ENCODE measurements around the gene THAP8. TPM values are rescaled to one million over a fixed set of nuclear protein-coding genes. Genes with fewer than 3 reads are reported as not detected.

The THAP8 gene
- polyA plus RNA-seq, 2 of the 4 experiments (the other 2 are of a cell fraction), result 3.1 to 7.5 TPM

DNA sequence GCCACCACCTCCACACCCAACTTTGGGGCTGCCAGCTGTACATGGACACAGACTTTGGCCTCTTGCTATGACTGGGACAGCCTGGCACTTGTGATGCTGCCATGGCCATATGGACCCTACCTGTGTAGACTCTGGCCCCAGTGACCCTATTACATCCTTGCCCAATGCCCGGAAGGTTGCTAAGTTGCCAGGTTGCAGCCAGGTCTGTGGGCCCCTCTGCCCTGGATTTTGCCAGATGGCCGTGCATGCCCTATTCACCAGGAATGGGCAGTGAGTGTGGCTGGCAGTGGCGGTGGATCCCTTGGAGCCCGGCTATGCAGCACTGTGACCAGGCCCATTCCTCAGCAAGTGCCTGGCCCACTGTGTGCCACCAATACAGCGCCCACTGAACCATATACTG, 68.0 kb downstream of the THAP8 start:
- no peak overlapping the region for H3K4me3 ChIP-seq
- no peak overlapping the region for H3K27ac ChIP-seq
- no peak overlapping the region for H3K4me2 ChIP-seq
- DNase-seq (ENCODE audit: low read depth in 1 of 2, low spot score in 1 of 2) (no peak), FAIRE-seq (no peak), ATAC-seq (peak in 1 of 2 experiments; percentile 6; a peak in 1 of 6 replicates)
- TF ChIP-seq TP53 (CRISPR knock-in tag; IDR thresholded peaks at IDR 0.05) (no peak), ZFP36 (IDR thresholded peaks at IDR 0.05; ENCODE audit: borderline replicate concordance, partially characterized antibody) (no peak), PHF8 (IDR thresholded peaks at IDR 0.05; ENCODE audit: borderline replicate concordance, low read depth) (no peak)
- TF ChIP-seq, protein P1, sequence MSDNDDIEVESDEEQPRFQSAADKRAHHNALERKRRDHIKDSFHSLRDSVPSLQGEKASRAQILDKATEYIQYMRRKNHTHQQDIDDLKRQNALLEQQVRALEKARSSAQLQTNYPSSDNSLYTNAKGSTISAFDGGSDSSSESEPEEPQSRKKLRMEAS (IDR thresholded peaks at IDR 0.05), result no peak
- TF ChIP-seq, protein P2, sequence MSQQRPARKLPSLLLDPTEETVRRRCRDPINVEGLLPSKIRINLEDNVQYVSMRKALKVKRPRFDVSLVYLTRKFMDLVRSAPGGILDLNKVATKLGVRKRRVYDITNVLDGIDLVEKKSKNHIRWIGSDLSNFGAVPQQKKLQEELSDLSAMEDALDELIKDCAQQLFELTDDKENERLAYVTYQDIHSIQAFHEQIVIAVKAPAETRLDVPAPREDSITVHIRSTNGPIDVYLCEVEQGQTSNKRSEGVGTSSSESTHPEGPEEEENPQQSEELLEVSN (IDR thresholded peaks at IDR 0.05; ENCODE audit: borderline replicate concordance, low read depth), result no peak
- TF ChIP-seq, protein P3, sequence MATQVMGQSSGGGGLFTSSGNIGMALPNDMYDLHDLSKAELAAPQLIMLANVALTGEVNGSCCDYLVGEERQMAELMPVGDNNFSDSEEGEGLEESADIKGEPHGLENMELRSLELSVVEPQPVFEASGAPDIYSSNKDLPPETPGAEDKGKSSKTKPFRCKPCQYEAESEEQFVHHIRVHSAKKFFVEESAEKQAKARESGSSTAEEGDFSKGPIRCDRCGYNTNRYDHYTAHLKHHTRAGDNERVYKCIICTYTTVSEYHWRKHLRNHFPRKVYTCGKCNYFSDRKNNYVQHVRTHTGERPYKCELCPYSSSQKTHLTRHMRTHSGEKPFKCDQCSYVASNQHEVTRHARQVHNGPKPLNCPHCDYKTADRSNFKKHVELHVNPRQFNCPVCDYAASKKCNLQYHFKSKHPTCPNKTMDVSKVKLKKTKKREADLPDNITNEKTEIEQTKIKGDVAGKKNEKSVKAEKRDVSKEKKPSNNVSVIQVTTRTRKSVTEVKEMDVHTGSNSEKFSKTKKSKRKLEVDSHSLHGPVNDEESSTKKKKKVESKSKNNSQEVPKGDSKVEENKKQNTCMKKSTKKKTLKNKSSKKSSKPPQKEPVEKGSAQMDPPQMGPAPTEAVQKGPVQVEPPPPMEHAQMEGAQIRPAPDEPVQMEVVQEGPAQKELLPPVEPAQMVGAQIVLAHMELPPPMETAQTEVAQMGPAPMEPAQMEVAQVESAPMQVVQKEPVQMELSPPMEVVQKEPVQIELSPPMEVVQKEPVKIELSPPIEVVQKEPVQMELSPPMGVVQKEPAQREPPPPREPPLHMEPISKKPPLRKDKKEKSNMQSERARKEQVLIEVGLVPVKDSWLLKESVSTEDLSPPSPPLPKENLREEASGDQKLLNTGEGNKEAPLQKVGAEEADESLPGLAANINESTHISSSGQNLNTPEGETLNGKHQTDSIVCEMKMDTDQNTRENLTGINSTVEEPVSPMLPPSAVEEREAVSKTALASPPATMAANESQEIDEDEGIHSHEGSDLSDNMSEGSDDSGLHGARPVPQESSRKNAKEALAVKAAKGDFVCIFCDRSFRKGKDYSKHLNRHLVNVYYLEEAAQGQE (IDR thresholded peaks at IDR 0.05), result no peak
- POLR2A ChIA-PET, result no interaction called here
- WGBS (ENCODE audit: missing lambda C conversion rate), result 76% methylated on average over 5 of the region's 5 CpGs
- no peaks in the 10 kb centered on the region for H3K4me1 ChIP-seq
- H3K9me3 ChIP-seq, result peaks cover 12% of the 10 kb centered on the region; the same call in 2 of the 3 replicates
- CTCF ChIA-PET, result interaction anchor here (1.5 to 2.0 kb wide), 5 partner anchors 8 to 75 kb away, joined by 3 to 6 read pairs (median 4); partner anchors contain the start of gene SDHAF1

Other genes starting within 250 kb of the THAP8 start
- gene PRODH2, start 241.4 kb downstream of the THAP8 start, polyA plus RNA-seq (2011; rRNA removed), result 0.86 and 0.92 TPM in 2 replicates
- 0.55 to 1.0 TPM (median 0.73 TPM) in 3 replicates for gene PRODH2, start 241.4 kb downstream of the THAP8 start, polyA plus RNA-seq (2017; fragmentation: RNase III; extraction: RNeasy Plus Mini Kit Qiagen cat#74134 plus additional on column Dnase treatment)
- 0.27 and 0.30 TPM in 2 replicates for gene NPHS1, start 201.8 kb downstream of the THAP8 start, polyA plus RNA-seq (2011; rRNA removed)
- gene NPHS1, start 201.8 kb downstream of the THAP8 start, polyA plus RNA-seq (2017; fragmentation: RNase III; extraction: RNeasy Plus Mini Kit Qiagen cat#74134 plus additional on column Dnase treatment), result 0.16 to 0.27 TPM (median 0.21 TPM) in 3 replicates
- gene KIRREL2, start 197.4 kb downstream of the THAP8 start, polyA plus RNA-seq (2011; rRNA removed), result 0.26 and 0.34 TPM in 2 replicates
- gene KIRREL2, start 197.4 kb downstream of the THAP8 start, polyA plus RNA-seq (2017; fragmentation: RNase III; extraction: RNeasy Plus Mini Kit Qiagen cat#74134 plus additional on column Dnase treatment), result 0.21 to 0.75 TPM (median 0.54 TPM) in 3 replicates
- 55.3 and 60.4 TPM in 2 replicates for gene APLP1, start 185.7 kb downstream of the THAP8 start, polyA plus RNA-seq (2011; rRNA removed)
- gene APLP1, start 185.7 kb downstream of the THAP8 start, polyA plus RNA-seq (2017; fragmentation: RNase III; extraction: RNeasy Plus Mini Kit Qiagen cat#74134 plus additional on column Dnase treatment), result 52.1 to 54.8 TPM (median 54.7 TPM) in 3 replicates
- gene NFKBID, start 153.7 kb downstream of the THAP8 start, polyA plus RNA-seq (2011; rRNA removed), result 4.0 and 4.1 TPM in 2 replicates
- gene NFKBID, start 153.7 kb downstream of the THAP8 start, polyA plus RNA-seq (2017; fragmentation: RNase III; extraction: RNeasy Plus Mini Kit Qiagen cat#74134 plus additional on column Dnase treatment), result 8.5 to 14.8 TPM (median 9.6 TPM) in 3 replicates
- gene HCST, start 151.8 kb downstream of the THAP8 start, polyA plus RNA-seq (2011; rRNA removed), result 0.19 TPM in 1 of 2 replicates, not detected in the other
- 0.49 to 0.69 TPM in 2 of 3 replicates, not detected in the other for gene HCST, start 151.8 kb downstream of the THAP8 start, polyA plus RNA-seq (2017; fragmentation: RNase III; extraction: RNeasy Plus Mini Kit Qiagen cat#74134 plus additional on column Dnase treatment)
- gene TYROBP, start 146.0 kb downstream of the THAP8 start, polyA plus RNA-seq (2011; rRNA removed), result not detected in 2 replicates
- gene TYROBP, start 146.0 kb downstream of the THAP8 start, polyA plus RNA-seq (2017; fragmentation: RNase III; extraction: RNeasy Plus Mini Kit Qiagen cat#74134 plus additional on column Dnase treatment), result 0.21 TPM in 1 of 3 replicates, not detected in the others
- gene LRFN3, start 117.9 kb downstream of the THAP8 start, polyA plus RNA-seq (2011; rRNA removed), result 2.4 and 3.1 TPM in 2 replicates
- 12.8 to 17.1 TPM (median 16.6 TPM) in 3 replicates for gene LRFN3, start 117.9 kb downstream of the THAP8 start, polyA plus RNA-seq (2017; fragmentation: RNase III; extraction: RNeasy Plus Mini Kit Qiagen cat#74134 plus additional on column Dnase treatment)
- 22.8 and 25.3 TPM in 2 replicates for gene SDHAF1, start 59.1 kb downstream of the THAP8 start, polyA plus RNA-seq (2011; rRNA removed)
- 22.6 to 27.1 TPM (median 23.2 TPM) in 3 replicates for gene SDHAF1, start 59.1 kb downstream of the THAP8 start, polyA plus RNA-seq (2017; fragmentation: RNase III; extraction: RNeasy Plus Mini Kit Qiagen cat#74134 plus additional on column Dnase treatment)
- gene SYNE4, start 45.5 kb downstream of the THAP8 start, polyA plus RNA-seq (2011; rRNA removed), result 0.56 and 0.60 TPM in 2 replicates
- 0.37 to 0.49 TPM (median 0.44 TPM) in 3 replicates for gene SYNE4, start 45.5 kb downstream of the THAP8 start, polyA plus RNA-seq (2017; fragmentation: RNase III; extraction: RNeasy Plus Mini Kit Qiagen cat#74134 plus additional on column Dnase treatment)
- gene ALKBH6, start 40.1 kb downstream of the THAP8 start, polyA plus RNA-seq (2011; rRNA removed), result 27.5 and 34.2 TPM in 2 replicates
- 40.4 to 47.1 TPM (median 46.4 TPM) in 3 replicates for gene ALKBH6, start 40.1 kb downstream of the THAP8 start, polyA plus RNA-seq (2017; fragmentation: RNase III; extraction: RNeasy Plus Mini Kit Qiagen cat#74134 plus additional on column Dnase treatment)
- gene CLIP3, start 21.4 kb downstream of the THAP8 start, polyA plus RNA-seq (2011; rRNA removed), result 1.1 and 1.4 TPM in 2 replicates
- gene CLIP3, start 21.4 kb downstream of the THAP8 start, polyA plus RNA-seq (2017; fragmentation: RNase III; extraction: RNeasy Plus Mini Kit Qiagen cat#74134 plus additional on column Dnase treatment), result 1.3 to 1.9 TPM (median 1.5 TPM) in 3 replicates
- 15.5 and 16.0 TPM in 2 replicates for gene WDR62, start 612 bp upstream of the THAP8 start, polyA plus RNA-seq (2011; rRNA removed)
- gene WDR62, start 612 bp upstream of the THAP8 start, polyA plus RNA-seq (2017; fragmentation: RNase III; extraction: RNeasy Plus Mini Kit Qiagen cat#74134 plus additional on column Dnase treatment), result 30.9 to 34.1 TPM (median 32.9 TPM) in 3 replicates
- gene OVOL3, start 56.9 kb upstream of the THAP8 start, polyA plus RNA-seq (2011; rRNA removed), result not detected in 2 replicates
- 0.14 to 0.63 TPM (median 0.31 TPM) in 3 replicates for gene OVOL3, start 56.9 kb upstream of the THAP8 start, polyA plus RNA-seq (2017; fragmentation: RNase III; extraction: RNeasy Plus Mini Kit Qiagen cat#74134 plus additional on column Dnase treatment)
- gene POLR2I, start 60.6 kb upstream of the THAP8 start, polyA plus RNA-seq (2011; rRNA removed), result 107 and 123 TPM in 2 replicates
- gene POLR2I, start 60.6 kb upstream of the THAP8 start, polyA plus RNA-seq (2017; fragmentation: RNase III; extraction: RNeasy Plus Mini Kit Qiagen cat#74134 plus additional on column Dnase treatment), result 264 to 284 TPM (median 277 TPM) in 3 replicates
- 384 and 395 TPM in 2 replicates for gene TBCB, start 61.2 kb upstream of the THAP8 start, polyA plus RNA-seq (2011; rRNA removed)
- gene TBCB, start 61.2 kb upstream of the THAP8 start, polyA plus RNA-seq (2017; fragmentation: RNase III; extraction: RNeasy Plus Mini Kit Qiagen cat#74134 plus additional on column Dnase treatment), result 352 to 400 TPM (median 397 TPM) in 3 replicates
- 1,014 and 1,236 TPM in 2 replicates for gene CAPNS1, start 85.8 kb upstream of the THAP8 start, polyA plus RNA-seq (2011; rRNA removed)
- gene CAPNS1, start 85.8 kb upstream of the THAP8 start, polyA plus RNA-seq (2017; fragmentation: RNase III; extraction: RNeasy Plus Mini Kit Qiagen cat#74134 plus additional on column Dnase treatment), result 1,540 to 1,639 TPM (median 1,551 TPM) in 3 replicates
- gene COX7A1, start 98.2 kb upstream of the THAP8 start, polyA plus RNA-seq (2011; rRNA removed), result not detected in 2 replicates
- gene COX7A1, start 98.2 kb upstream of the THAP8 start, polyA plus RNA-seq (2017; fragmentation: RNase III; extraction: RNeasy Plus Mini Kit Qiagen cat#74134 plus additional on column Dnase treatment), result not detected in 3 replicates
- gene ZNF565, start 160.4 kb upstream of the THAP8 start, polyA plus RNA-seq (2011; rRNA removed), result 5.6 and 6.8 TPM in 2 replicates
- gene ZNF565, start 160.4 kb upstream of the THAP8 start, polyA plus RNA-seq (2017; fragmentation: RNase III; extraction: RNeasy Plus Mini Kit Qiagen cat#74134 plus additional on column Dnase treatment), result 4.1 to 4.7 TPM (median 4.5 TPM) in 3 replicates
- 293 and 362 TPM in 2 replicates for gene ZNF146, start 160.8 kb upstream of the THAP8 start, polyA plus RNA-seq (2011; rRNA removed)
- 157 to 197 TPM (median 162 TPM) in 3 replicates for gene ZNF146, start 160.8 kb upstream of the THAP8 start, polyA plus RNA-seq (2017; fragmentation: RNase III; extraction: RNeasy Plus Mini Kit Qiagen cat#74134 plus additional on column Dnase treatment)

Data from A549 (cell line).